HepG2 (cell line): ENCODE data around the gene C19orf33. TPM values are rescaled to one million over a fixed set of nuclear protein-coding genes. Genes with fewer than 3 reads are reported as not detected.

Experiments
- ATAC-seq: fragments of 200-7000 bp; cut with Tn5 transposase; 3 replicates; pipeline ENCODE4 v1.9.1; 2020; ENCODE audit warnings: mild to moderate bottlenecking, moderate library complexity
- BruUV-seq: library from RNA; stranded (reverse); fragments of 400-500 nt; replicated peaks from 2 replicates; lab custom pipeline; 2021; lab: Mats Ljungman, UMichigan
- CTCF ChIA-PET: fragments of 300-600 bp; formaldehyde crosslinking; extraction: SDS; loops from one replicate; lab custom pipeline; 2021; ENCODE audit warnings: low total read pairs, inconsistent platforms, low intra/inter-chr PET ratio; lab: Yijun Ruan, JAX
- POLR2A ChIA-PET: fragments of 350-600 bp; sonication (Branson Sonifier 250); formaldehyde crosslinking; loops from one replicate; lab custom pipeline; 2020; ENCODE audit warnings: antibody characterized with exemption, inconsistent platforms; lab: Yijun Ruan, JAX
- DNase-seq: peaks from one replicate; pipeline ENCODE4 v3.0.0-alpha.2; 2015; ENCODE audit warnings: low spot score
- FAIRE-seq: peaks from 3 replicates; lab custom pipeline; 2011; peaks lifted over from hg19 to GRCh38; lab: Jason Lieb, UNC
- H2AFZ ChIP-seq: one replicate; pipeline ENCODE4 v1.6.1; 2011; ENCODE audit warnings: low read length, inconsistent platforms
- H3K27ac ChIP-seq: fragments of 300-600 bp; 3 replicates; pipeline ENCODE4 v1.8.0; 2011; ENCODE audit warnings: mixed run types, mild to moderate bottlenecking, mixed read lengths, low read length, inconsistent platforms; ENCODE audit not compliant: insufficient read depth; ENCODE audit errors: extremely low read length
- H3K27me3 ChIP-seq, 2 experiments: fragments of 200-600 bp in 1 of 2; 2 replicates in 1 of 2; 3 replicates in 1 of 2; pipeline versions ENCODE4 v1.6.0 to v1.8.0; 2011; ENCODE audit warnings: low read length in 2 of 2, mild to moderate bottlenecking in 2 of 2, moderate library complexity in 2 of 2, inconsistent platforms in 1 of 2; ENCODE audit not compliant: insufficient read depth in 2 of 2, control insufficient read depth in 1 of 2
- H3K36me3 ChIP-seq, 2 experiments: fragments of 200-600 bp in 1 of 2; replicated peaks in 1 of 2; 2 replicates in 1 of 2; 3 replicates in 1 of 2; pipeline versions ENCODE4 v1.5.1 to v1.8.0; 2011; ENCODE audit warnings: low read length in 2 of 2, inconsistent platforms in 1 of 2; ENCODE audit not compliant: insufficient read depth in 2 of 2, control insufficient read depth in 1 of 2
- H3K4me1 ChIP-seq: 2 replicates; pipeline ENCODE4 v1.5.1; 2012; ENCODE audit warnings: low read length, inconsistent platforms; ENCODE audit not compliant: insufficient read depth
- H3K4me2 ChIP-seq: 2 replicates; pipeline ENCODE4 v1.6.0; 2011; ENCODE audit warnings: low read depth, low read length, inconsistent platforms
- H3K4me3 ChIP-seq, 3 experiments: fragments of 200-600 bp in 1 of 3; sonication (generic), shearing (Covaris generic) in 1 of 3; replicated peaks in 1 of 3; 2 replicates each; pipeline ENCODE4 v1.5.1; 2011 to 2016; ENCODE audit warnings: low read length in 3 of 3, inconsistent platforms in 2 of 3, low read depth in 2 of 3, mild to moderate bottlenecking in 2 of 3, control low read depth in 1 of 3, mixed read lengths in 1 of 3; ENCODE audit not compliant: insufficient read depth in 1 of 3
- H3K79me2 ChIP-seq: one replicate; pipeline ENCODE4 v1.6.1; 2011; ENCODE audit warnings: low read length, inconsistent platforms; ENCODE audit not compliant: insufficient read depth
- H3K9ac ChIP-seq: 2 replicates; pipeline ENCODE4 v1.6.0; 2011; ENCODE audit warnings: mild to moderate bottlenecking, low read depth, low read length, inconsistent platforms; ENCODE audit not compliant: insufficient read depth
- H3K9me3 ChIP-seq: 2 replicates; pipeline ENCODE4 v1.5.1; 2012; ENCODE audit warnings: mild to moderate bottlenecking, low read length
- H4K20me1 ChIP-seq: 2 replicates; pipeline ENCODE4 v1.6.0; 2011; ENCODE audit warnings: inconsistent platforms, mild to moderate bottlenecking, low read length, moderate library complexity; ENCODE audit not compliant: insufficient read depth
- AGO1 ChIP-seq: fragments of 200-400 bp; formaldehyde crosslinking; IDR thresholded peaks from 2 replicates; pipeline ENCODE4 v1.6.1; 2017; ENCODE audit warnings: mild to moderate bottlenecking, low read depth, low read length, moderate library complexity; ENCODE audit not compliant: poor library complexity, severe bottlenecking
- CHCHD3 ChIP-seq: sonication (generic); formaldehyde crosslinking; IDR thresholded peaks from 2 replicates; pipeline ENCODE4 v1.8.0; 2022; ENCODE audit warnings: mild to moderate bottlenecking, missing genetic modification reagents, moderate library complexity
- MED1 ChIP-seq: sonication (generic); formaldehyde crosslinking; IDR thresholded peaks from 2 replicates; pipeline ENCODE4 v1.4.0; 2020; ENCODE audit warnings: missing genetic modification reagents
- NFYC ChIP-seq: IDR thresholded peaks from 2 replicates; pipeline ENCODE4 v1.6.1; 2016; ENCODE audit warnings: missing genetic modification reagents, missing compliant biosample characterization
- NR2C2 ChIP-seq: sonication (generic); formaldehyde crosslinking; IDR thresholded peaks from 2 replicates; pipeline ENCODE4 v1.4.0; 2020; ENCODE audit warnings: missing genetic modification reagents, mild to moderate bottlenecking, moderate library complexity, borderline replicate concordance
- WGBS: methylation state at CpG from one replicate; pipeline ENCODE4 v1.1.6; 2017; ENCODE audit warnings: low lambda C conversion rate; 5-methylcytosine and 5-hydroxymethylcytosine counted together
- in situ Hi-C: cut with HindIII; loops from 2 replicates; pipeline ENCODE4 v1.10.0; 2017; ENCODE audit warnings: low pct_unique_long_range_greater_than_20kb; ENCODE audit not compliant: extremely low pct_ligation_motif_present
- intact Hi-C: fragments of 100-400 bp; cut with micrococcal nuclease; formaldehyde crosslinking; loops from one replicate; pipeline ENCODE4 v1.10.0; 2022; ENCODE audit not compliant: unreplicated experiment
- polyA plus RNA-seq, 8 experiments: library from polyadenylated mRNA; depleted of rRNA in 3 of 8; stranded (reverse) in 7 of 8; unstranded in 1 of 8; fragments of >200 nt; fragmentation: Illumina TruSeq in 4 of 8; extraction: Trizol in 4 of 8; gene quantifications; 2 replicates each; pipeline versions ENCODE4 v1.2.1 to v1.2.3, GENCODE V29; 2011 to 2016; ENCODE audit warnings: low read depth in 4 of 8, missing spikeins in 1 of 8, mixed read lengths in 1 of 8; ENCODE audit not compliant: insufficient read depth in 1 of 8
- total RNA-seq, 5 experiments: library from RNA; depleted of rRNA; stranded (reverse); fragments of >200 nt; fragmentation: Illumina TruSeq; extraction: Trizol; gene quantifications; 2 replicates each; pipeline ENCODE4 v1.2.3, GENCODE V29; 2016; ENCODE audit warnings: low read depth in 1 of 5
- TF ChIP-seq, protein P1 (sequence below): fragments of 450-650 bp; IDR thresholded peaks from 2 replicates; pipeline ENCODE4 v1.6.1; 2016
- TF ChIP-seq, protein P2 (sequence below): sonication (generic); formaldehyde crosslinking; IDR thresholded peaks from 2 replicates; pipeline ENCODE4 v1.9.0; 2022; ENCODE audit warnings: low read depth, missing genetic modification reagents
- TF ChIP-seq, protein P3 (sequence below): sonication (generic); formaldehyde crosslinking; IDR thresholded peaks from 2 replicates; pipeline ENCODE4 v1.4.0; 2020; ENCODE audit warnings: mild to moderate bottlenecking, missing genetic modification reagents
- TF ChIP-seq, protein P4 (sequence below): sonication (generic); formaldehyde crosslinking; IDR thresholded peaks from 2 replicates; pipeline ENCODE4 v1.5.1; 2020; ENCODE audit warnings: missing genetic modification reagents, mild to moderate bottlenecking, borderline replicate concordance

The C19orf33 gene
- total and polyA plus RNA-seq, 2 of the 13 experiments (the other 11 are each of a cell fraction or from before 2014, with no cell fraction given) = 2.5 to 3.3 TPM

DNA sequence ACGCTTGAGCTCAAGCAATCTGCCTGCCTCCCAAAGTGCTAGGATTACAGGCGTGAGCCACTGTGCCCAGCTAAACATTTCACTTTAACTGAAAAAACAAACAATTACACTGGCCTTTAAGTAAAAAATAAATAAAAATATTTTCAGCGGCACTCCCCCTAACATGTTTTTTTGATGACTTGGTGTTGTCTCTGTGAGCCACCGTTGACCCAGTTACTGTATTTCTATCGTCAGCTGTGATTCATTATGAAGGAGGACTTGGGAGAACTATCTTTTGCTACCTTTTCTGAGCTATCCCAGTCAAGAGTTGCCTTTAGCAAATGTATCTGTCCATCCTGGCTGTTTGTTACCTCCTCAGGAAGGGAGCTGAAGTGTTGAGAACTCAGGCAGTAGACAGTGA is 18.5 kb upstream of the C19orf33 start:
- no peak for DNase-seq
- Histone ChIP-seq H3K9me3 (no peaks in the 10 kb centered on the region), H3K27me3 (peaks cover 3 to 8% of the 10 kb centered on the region in 2 experiments; a peak in 4 of 5 replicates), H3K79me2 (no peaks in the 10 kb centered on the region), H2AFZ (no peak overlapping the region), H3K4me1 (no peaks in the 10 kb centered on the region), H3K4me3 (no peak overlapping the region), H3K36me3 (no peaks in the 10 kb centered on the region), H3K4me2 (no peak overlapping the region), H3K9ac (no peak overlapping the region), H4K20me1 (no peaks in the 10 kb centered on the region)
- BruUV-seq = no TSS peak
- no peak for FAIRE-seq
- in situ Hi-C loops = no loop called here
- WGBS = 23% methylated on average over 5 of the region's 5 CpGs
- TF ChIP-seq NR2C2 (CRISPR knock-in tag) = no peak
- TF ChIP-seq, protein P1, sequence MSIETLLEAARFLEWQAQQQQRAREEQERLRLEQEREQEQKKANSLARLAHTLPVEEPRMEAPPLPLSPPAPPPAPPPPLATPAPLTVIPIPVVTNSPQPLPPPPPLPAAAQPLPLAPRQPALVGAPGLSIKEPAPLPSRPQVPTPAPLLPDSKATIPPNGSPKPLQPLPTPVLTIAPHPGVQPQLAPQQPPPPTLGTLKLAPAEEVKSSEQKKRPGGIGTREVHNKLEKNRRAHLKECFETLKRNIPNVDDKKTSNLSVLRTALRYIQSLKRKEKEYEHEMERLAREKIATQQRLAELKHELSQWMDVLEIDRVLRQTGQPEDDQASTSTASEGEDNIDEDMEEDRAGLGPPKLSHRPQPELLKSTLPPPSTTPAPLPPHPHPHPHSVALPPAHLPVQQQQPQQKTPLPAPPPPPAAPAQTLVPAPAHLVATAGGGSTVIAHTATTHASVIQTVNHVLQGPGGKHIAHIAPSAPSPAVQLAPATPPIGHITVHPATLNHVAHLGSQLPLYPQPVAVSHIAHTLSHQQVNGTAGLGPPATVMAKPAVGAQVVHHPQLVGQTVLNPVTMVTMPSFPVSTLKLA = no peak
- TF ChIP-seq AGO1 = no peak
- TF ChIP-seq, protein P2, sequence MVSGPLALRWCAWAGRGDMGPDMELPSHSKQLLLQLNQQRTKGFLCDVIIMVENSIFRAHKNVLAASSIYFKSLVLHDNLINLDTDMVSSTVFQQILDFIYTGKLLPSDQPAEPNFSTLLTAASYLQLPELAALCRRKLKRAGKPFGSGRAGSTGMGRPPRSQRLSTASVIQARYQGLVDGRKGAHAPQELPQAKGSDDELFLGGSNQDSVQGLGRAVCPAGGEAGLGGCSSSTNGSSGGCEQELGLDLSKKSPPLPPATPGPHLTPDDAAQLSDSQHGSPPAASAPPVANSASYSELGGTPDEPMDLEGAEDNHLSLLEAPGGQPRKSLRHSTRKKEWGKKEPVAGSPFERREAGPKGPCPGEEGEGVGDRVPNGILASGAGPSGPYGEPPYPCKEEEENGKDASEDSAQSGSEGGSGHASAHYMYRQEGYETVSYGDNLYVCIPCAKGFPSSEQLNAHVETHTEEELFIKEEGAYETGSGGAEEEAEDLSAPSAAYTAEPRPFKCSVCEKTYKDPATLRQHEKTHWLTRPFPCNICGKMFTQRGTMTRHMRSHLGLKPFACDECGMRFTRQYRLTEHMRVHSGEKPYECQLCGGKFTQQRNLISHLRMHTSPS (CRISPR knock-in tag) = no peak
- TF ChIP-seq NFYC = no peak
- TF ChIP-seq MED1 (CRISPR knock-in tag) = no peak
- TF ChIP-seq, protein P3, sequence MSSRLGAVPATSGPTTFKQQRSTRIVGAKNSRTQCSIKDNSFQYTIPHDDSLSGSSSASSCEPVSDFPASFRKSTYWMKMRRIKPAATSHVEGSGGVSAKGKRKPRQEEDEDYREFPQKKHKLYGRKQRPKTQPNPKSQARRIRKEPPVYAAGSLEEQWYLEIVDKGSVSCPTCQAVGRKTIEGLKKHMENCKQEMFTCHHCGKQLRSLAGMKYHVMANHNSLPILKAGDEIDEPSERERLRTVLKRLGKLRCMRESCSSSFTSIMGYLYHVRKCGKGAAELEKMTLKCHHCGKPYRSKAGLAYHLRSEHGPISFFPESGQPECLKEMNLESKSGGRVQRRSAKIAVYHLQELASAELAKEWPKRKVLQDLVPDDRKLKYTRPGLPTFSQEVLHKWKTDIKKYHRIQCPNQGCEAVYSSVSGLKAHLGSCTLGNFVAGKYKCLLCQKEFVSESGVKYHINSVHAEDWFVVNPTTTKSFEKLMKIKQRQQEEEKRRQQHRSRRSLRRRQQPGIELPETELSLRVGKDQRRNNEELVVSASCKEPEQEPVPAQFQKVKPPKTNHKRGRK = no peak
- TF ChIP-seq, protein P4, sequence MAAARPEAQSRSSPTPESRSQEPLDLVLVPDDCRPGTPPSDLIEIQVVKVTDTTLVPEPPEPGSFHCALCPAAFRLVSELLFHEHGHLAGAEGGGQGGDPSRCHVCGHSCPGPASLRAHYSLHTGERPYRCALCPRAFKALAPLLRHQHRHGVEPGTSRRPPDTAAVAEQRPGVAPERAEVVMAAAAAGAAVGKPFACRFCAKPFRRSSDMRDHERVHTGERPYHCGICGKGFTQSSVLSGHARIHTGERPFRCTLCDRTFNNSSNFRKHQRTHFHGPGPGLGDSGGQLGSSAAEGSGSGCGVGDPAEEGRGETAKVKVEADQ = no peak
- no peak for TF ChIP-seq CHCHD3 (CRISPR knock-in tag)
- TF ChIP-seq, all 625 proteins: peak for 0
- ChIA-PET POLR2A (no interaction called here), CTCF (no interaction called here)
- intact Hi-C loops = no loop called here
- ATAC-seq = no peak
- no peak overlapping the region for H3K27ac ChIP-seq
